Stomach (tissue), 9 donors: ENCODE results near the gene CDK11B. TPM values are rescaled to one million over a fixed set of nuclear protein-coding genes. Genes with fewer than 3 reads are reported as not detected.

Experiments used
- DNase-seq, 2 donors: peaks; one replicate each; pipeline versions ENCODE4 v3.0.0 to v3.0.0-alpha.2; 2013 to 2019
- H3K27ac ChIP-seq, 5 donors: fragments of 200-600 bp in 4 of 5; sonication (generic) in 4 of 5; one replicate each; pipeline ENCODE4 v1.5.1; 2013 to 2019; ENCODE audit warnings: mild to moderate bottlenecking in 1 of 5, moderate library complexity in 1 of 5
- H3K27me3 ChIP-seq, 3 donors: fragments of 200-600 bp; sonication (generic); one replicate each; pipeline ENCODE4 v1.5.1; 2017 to 2019; ENCODE audit warnings: mixed run types in 1 of 3
- H3K36me3 ChIP-seq, 4 donors: fragments of 200-600 bp; sonication (generic); 1 replicate in 3 of 4; 2 replicates in 1 of 4; pipeline ENCODE4 v1.5.1; 2016 to 2019
- H3K4me1 ChIP-seq, 4 donors: fragments of 200-600 bp; sonication (generic); one replicate each; pipeline ENCODE4 v1.5.1; 2016 to 2019
- H3K4me3 ChIP-seq, 4 donors: fragments of 200-600 bp; sonication (generic) in 3 of 4; one replicate each; pipeline ENCODE4 v1.5.1; 2016 to 2019; ENCODE audit warnings: mild to moderate bottlenecking in 1 of 4
- H3K9me3 ChIP-seq, 4 donors: fragments of 200-600 bp; sonication (generic); one replicate each; pipeline ENCODE4 v1.5.1; 2016 to 2019
- CTCF ChIP-seq, 7 experiments: fragments of 450-650 bp in 4 of 7; fragments of 200-600 bp in 3 of 7; sonication (generic) in 3 of 7; IDR thresholded peaks; one replicate each; pipeline ENCODE4 v1.5.1; 2016 to 2019; ENCODE audit warnings: antibody characterized with exemption in 7 of 7, control low read depth in 2 of 7, mild to moderate bottlenecking in 1 of 7
- EP300 ChIP-seq: sonication (generic); formaldehyde crosslinking; IDR thresholded peaks from one replicate; pipeline ENCODE4 v1.6.1; 2017; ENCODE audit warnings: antibody characterized with exemption
- POLR2A ChIP-seq, 4 donors: fragments of 450-650 bp; IDR thresholded peaks; one replicate each; pipeline ENCODE4 v1.6.1; 2016; ENCODE audit warnings: antibody characterized with exemption in 4 of 4, control low read depth in 2 of 4, mild to moderate bottlenecking in 1 of 4, moderate library complexity in 1 of 4
- POLR2AphosphoS5 ChIP-seq, 3 donors: sonication (generic); formaldehyde crosslinking; IDR thresholded peaks; one replicate each; pipeline ENCODE4 v1.6.1; 2016; ENCODE audit warnings: antibody characterized with exemption in 3 of 3
- WGBS, 5 donors: extraction: QIAGEN DNeasy Blood & Tissue Kit in 3 of 5; methylation state at CpG; one replicate each; pipeline versions ENCODE4 v1.1.5 to v1.1.7; 2013 to 2018; 5-methylcytosine and 5-hydroxymethylcytosine counted together
- intact Hi-C: fragments of 100-400 bp; cut with DNase I; formaldehyde crosslinking; loops from one replicate; pipeline ENCODE4 v1.15.1; 2023; ENCODE audit warnings: low total_unique reads
- polyA plus RNA-seq, 3 donors: library from polyadenylated mRNA; stranded (reverse); fragments of 200-250 nt; gene quantifications; one replicate each; pipeline ENCODE4 v1.2.3, GENCODE V29; 2013
- total RNA-seq, 5 donors: library from RNA; depleted of rRNA; stranded (reverse); fragments of >200 nt; gene quantifications; one replicate each; pipeline versions ENCODE4 v1.1.0 to v1.2.3, GENCODE V29; 2014 to 2016
- donor health status: healthy with polysubstance abuse.
- donor health status: Bipolar disorder and iron deficiency.
- donor health status: healthy.

Gene CDK11B
- total and polyA plus RNA-seq, 8 donors = 9.0 to 62.6 (median 28.6) TPM

- H3K36me3 ChIP-seq = no peaks in the 10 kb centered on the region
- H3K27me3 ChIP-seq = peaks cover 0 to 46% (median 25%) of the 10 kb centered on the region in 3 donors
- TF ChIP-seq POLR2A (IDR thresholded peaks at IDR 0.05) (no peak), EP300 (no peak), POLR2AphosphoS5 (IDR thresholded peaks at IDR 0.05) (no peak), CTCF (IDR thresholded peaks at IDR 0.05) (no peak)
- 42 to 56% (median 53%) methylated on average over 9 to 10 of the region's 10 CpGs for WGBS, 5 donors
- no peak overlapping the region for H3K27ac ChIP-seq
- no peak overlapping the region for H3K4me3 ChIP-seq
- peak in 1 of 2 donors; percentile 63 for DNase-seq
- peaks cover 7 to 24% (median 12%) of the 10 kb centered on the region in 4 donors for H3K4me1 ChIP-seq
- intact Hi-C loops = no loop called here
- H3K9me3 ChIP-seq = no peaks in the 10 kb centered on the region
These were observed 64.1 kb downstream of the CDK11B start for GRCh38 chr1:1594602-1595260.

- 78 to 85% (median 83%) methylated on average over 12 to 24 of the region's 24 CpGs for WGBS, 5 donors
These were observed 64.8 kb downstream of the CDK11B start for GRCh38 chr1:1593834-1594601.

GRCh38 chr1:1591452-1591851 is 67.4 kb downstream of the CDK11B start:
- no peak overlapping the region for H3K27ac ChIP-seq
- no peak overlapping the region for H3K4me3 ChIP-seq
- DNase-seq = no peak
- H3K36me3 ChIP-seq = no peaks in the 10 kb centered on the region
- TF ChIP-seq POLR2AphosphoS5 (IDR thresholded peaks at IDR 0.05) (no peak), CTCF (IDR thresholded peaks at IDR 0.05) (no peak), EP300 (no peak), POLR2A (IDR thresholded peaks at IDR 0.05) (no peak)
- no peaks in the 10 kb centered on the region for H3K9me3 ChIP-seq
- H3K4me1 ChIP-seq = no peaks in the 10 kb centered on the region
- WGBS, 5 donors = 86 to 92% (median 88%) methylated on average over 11 to 13 of the region's 13 CpGs
- H3K27me3 ChIP-seq = peaks cover 0 to 44% (median 5%) of the 10 kb centered on the region in 3 donors
- intact Hi-C loops = no loop called here

More at GRCh38 chr1:1593834-1594601, 64.8 kb downstream of the CDK11B start:
- Histone ChIP-seq H3K4me3 (no peak overlapping the region), H3K36me3 (no peaks in the 10 kb centered on the region), H3K27me3 (peaks cover 0 to 46% (median 20%) of the 10 kb centered on the region in 3 donors), H3K9me3 (no peaks in the 10 kb centered on the region), H3K27ac (no peak overlapping the region), H3K4me1 (peaks cover 1 to 18% (median 7%) of the 10 kb centered on the region in 4 donors)
- intact Hi-C loops = no loop called here
- DNase-seq = no peak
- no peak for TF ChIP-seq POLR2A (IDR thresholded peaks at IDR 0.05)
- no peak for TF ChIP-seq EP300
- TF ChIP-seq POLR2AphosphoS5 (IDR thresholded peaks at IDR 0.05) = no peak
- TF ChIP-seq CTCF (IDR thresholded peaks at IDR 0.05) = no peak

Other genes with a start within 250 kb of the CDK11B start
- 10 to 100 TPM in 1 of 5 donors, 1 to 10 TPM in 2, under 1 TPM in 1, not detected in 1; 0.89 to 13.6 (median 4.7) TPM for gene ANKRD65, start 237.7 kb downstream of the CDK11B start, total RNA-seq
- gene ANKRD65, start 237.7 kb downstream of the CDK11B start, polyA plus RNA-seq = 10 to 100 TPM in 2 of 3 donors, 1 to 10 TPM in 1; 8.7 to 13.5 (median 13.3) TPM
- 10 to 100 TPM; 11.4 to 37.7 (median 21.1) TPM for gene VWA1, start 223.3 kb downstream of the CDK11B start, total RNA-seq
- gene VWA1, start 223.3 kb downstream of the CDK11B start, polyA plus RNA-seq = 10 to 100 TPM in 2 of 3 donors, 1 to 10 TPM in 1; 7.6 to 64.8 (median 24.8) TPM
- 1 to 10 TPM in 2 of 5 donors, under 1 TPM in 1, not detected in 2; 0.55 to 5.2 (median 1.3) TPM for gene ATAD3C, start 209.3 kb downstream of the CDK11B start, total RNA-seq
- 1 to 10 TPM in 1 of 3 donors, under 1 TPM in 2; 0.25 to 2.3 (median 0.92) TPM for gene ATAD3C, start 209.3 kb downstream of the CDK11B start, polyA plus RNA-seq
- gene ATAD3B, start 187.2 kb downstream of the CDK11B start, total RNA-seq = 10 to 100 TPM; 15.6 to 91.5 (median 33.3) TPM
- 10 to 100 TPM in 2 of 3 donors, 1 to 10 TPM in 1; 8.2 to 23.8 (median 18.4) TPM for gene ATAD3B, start 187.2 kb downstream of the CDK11B start, polyA plus RNA-seq
- 10 to 100 TPM; 10.6 to 92.1 (median 22.5) TPM for gene ATAD3A, start 146.8 kb downstream of the CDK11B start, total RNA-seq
- gene ATAD3A, start 146.8 kb downstream of the CDK11B start, polyA plus RNA-seq = 10 to 100 TPM; 13.1 to 27.0 (median 14.9) TPM
- gene TMEM240, start 118.4 kb downstream of the CDK11B start, total RNA-seq = 10 to 100 TPM in 1 of 5 donors, 1 to 10 TPM in 1, not detected in 3; 3.5 to 10.3 TPM
- gene TMEM240, start 118.4 kb downstream of the CDK11B start, polyA plus RNA-seq = 1 to 10 TPM; 1.8 to 4.5 (median 2.8) TPM
- gene SSU72, start 84.1 kb downstream of the CDK11B start, total RNA-seq = 100 to 1,000 TPM in 1 of 5 donors, 10 to 100 TPM in 4; 45.7 to 215 (median 85.9) TPM
- gene SSU72, start 84.1 kb downstream of the CDK11B start, polyA plus RNA-seq = 100 to 1,000 TPM in 2 of 3 donors, 10 to 100 TPM in 1; 85.0 to 135 (median 108) TPM
- 10 to 100 TPM in 1 of 5 donors, under 1 TPM in 1, not detected in 3; 0.29 to 20.0 TPM for gene FNDC10, start 58.9 kb downstream of the CDK11B start, total RNA-seq
- gene FNDC10, start 58.9 kb downstream of the CDK11B start, polyA plus RNA-seq = 1 to 10 TPM; 2.1 to 5.1 (median 4.0) TPM
- gene MIB2, start 43.5 kb downstream of the CDK11B start, total RNA-seq = 100 to 1,000 TPM in 3 of 5 donors, 10 to 100 TPM in 2; 21.5 to 871 (median 193) TPM
- gene MIB2, start 43.5 kb downstream of the CDK11B start, polyA plus RNA-seq = 100 to 1,000 TPM; 124 to 139 (median 136) TPM
- gene MMP23B, start 26.8 kb downstream of the CDK11B start, total RNA-seq = 100 to 1,000 TPM in 1 of 5 donors, 10 to 100 TPM in 4; 15.1 to 111 (median 19.3) TPM
- gene MMP23B, start 26.8 kb downstream of the CDK11B start, polyA plus RNA-seq = 10 to 100 TPM in 2 of 3 donors, 1 to 10 TPM in 1; 5.5 to 16.2 (median 12.7) TPM
- 100 to 1,000 TPM in 1 of 5 donors, 10 to 100 TPM in 4; 16.9 to 105 (median 64.5) TPM for gene SLC35E2B, start 33.8 kb upstream of the CDK11B start, total RNA-seq
- gene SLC35E2B, start 33.8 kb upstream of the CDK11B start, polyA plus RNA-seq = 10 to 100 TPM; 11.2 to 16.7 (median 11.3) TPM
- 100 to 1,000 TPM in 3 of 5 donors, 10 to 100 TPM in 2; 46.1 to 233 (median 126) TPM for gene CDK11A, start 65.4 kb upstream of the CDK11B start, total RNA-seq
- gene CDK11A, start 65.4 kb upstream of the CDK11B start, polyA plus RNA-seq = 10 to 100 TPM; 27.3 to 68.7 (median 31.6) TPM
- gene NADK, start 119.5 kb upstream of the CDK11B start, total RNA-seq = 100 to 1,000 TPM in 3 of 5 donors, 10 to 100 TPM in 2; 69.9 to 202 (median 102) TPM
- 10 to 100 TPM; 38.6 to 63.2 (median 45.9) TPM for gene NADK, start 119.5 kb upstream of the CDK11B start, polyA plus RNA-seq
- gene GNB1, start 232.1 kb upstream of the CDK11B start, total RNA-seq = 100 to 1,000 TPM in 4 of 5 donors, 10 to 100 TPM in 1; 49.6 to 195 (median 124) TPM
- 100 to 1,000 TPM in 2 of 3 donors, 10 to 100 TPM in 1; 66.2 to 146 (median 126) TPM for gene GNB1, start 232.1 kb upstream of the CDK11B start, polyA plus RNA-seq